Tibial nerve (tissue), 3 donors: ENCODE measurements around the gene PMS1.

ENCODE experiments used
- CTCF ChIP-seq, 5 experiments: fragments of 200-600 bp in 3 of 5; fragments of 450-650 bp in 2 of 5; sonication (generic) in 3 of 5; IDR thresholded peaks; one replicate each; pipeline ENCODE4 v1.5.1; 2016 to 2019; ENCODE audit warnings: antibody characterized with exemption in 5 of 5, mild to moderate bottlenecking in 3 of 5, moderate library complexity in 2 of 5
- POLR2A ChIP-seq, 2 donors: fragments of 450-650 bp; IDR thresholded peaks; one replicate each; pipeline ENCODE4 v1.6.1; 2017; ENCODE audit warnings: antibody characterized with exemption in 2 of 2, mild to moderate bottlenecking in 2 of 2, moderate library complexity in 2 of 2

GRCh38 chr2:189802396-189802912 lies 18.2 kb downstream of the PMS1 start:
- no peak for TF ChIP-seq CTCF (IDR thresholded peaks at IDR 0.05)
- TF ChIP-seq POLR2A (IDR thresholded peaks at IDR 0.05) = no peak
